GM21423 (cell line): Measurements from ENCODE around the gene ANAPC2.

ENCODE experiments used
- ATAC-seq: cut with Tn5 transposase; IDR thresholded peaks from one replicate; pipeline ENCODE4 v1.9.1; 2021; ENCODE audit warnings: mild to moderate bottlenecking, moderate library complexity; ENCODE audit not compliant: unreplicated experiment

The ANAPC2 gene

DNA sequence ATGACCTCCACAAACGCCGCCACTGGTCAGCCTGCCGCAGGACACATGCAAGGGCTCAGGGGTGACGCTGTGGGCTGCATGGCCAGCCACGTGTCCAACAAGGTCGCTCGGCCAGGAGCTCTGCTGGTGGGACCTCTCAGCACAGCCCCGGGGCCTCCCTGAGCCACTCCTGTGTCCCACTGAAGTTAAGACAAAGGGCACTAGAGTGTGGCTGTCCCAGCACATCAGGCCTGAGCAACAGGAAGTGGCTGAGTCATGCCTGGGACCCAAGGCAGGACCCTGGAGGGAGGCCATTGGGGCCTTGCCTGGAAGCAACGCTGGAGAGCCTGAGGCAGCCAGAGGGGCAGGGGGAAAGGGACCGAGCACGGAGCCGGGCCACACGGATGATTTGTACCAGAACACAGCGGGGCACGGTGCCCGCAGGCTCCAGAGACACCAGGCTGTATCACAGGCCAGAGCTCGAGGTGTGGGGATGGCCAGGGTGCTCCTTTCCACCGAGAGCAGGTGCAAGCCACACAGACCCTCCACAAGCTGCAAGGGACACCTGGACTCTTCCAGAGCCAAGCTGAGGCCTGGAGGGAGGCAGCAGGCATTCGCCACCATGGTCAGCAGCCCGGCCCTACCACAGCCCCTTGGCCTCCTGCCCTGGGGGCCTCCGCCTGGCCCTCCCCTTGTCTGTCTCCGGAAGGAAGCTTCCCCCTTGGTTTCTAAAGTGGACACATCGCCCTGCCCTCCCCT is 10.0 kb downstream of the ANAPC2 start:
- ATAC-seq, result no peak

DNA sequence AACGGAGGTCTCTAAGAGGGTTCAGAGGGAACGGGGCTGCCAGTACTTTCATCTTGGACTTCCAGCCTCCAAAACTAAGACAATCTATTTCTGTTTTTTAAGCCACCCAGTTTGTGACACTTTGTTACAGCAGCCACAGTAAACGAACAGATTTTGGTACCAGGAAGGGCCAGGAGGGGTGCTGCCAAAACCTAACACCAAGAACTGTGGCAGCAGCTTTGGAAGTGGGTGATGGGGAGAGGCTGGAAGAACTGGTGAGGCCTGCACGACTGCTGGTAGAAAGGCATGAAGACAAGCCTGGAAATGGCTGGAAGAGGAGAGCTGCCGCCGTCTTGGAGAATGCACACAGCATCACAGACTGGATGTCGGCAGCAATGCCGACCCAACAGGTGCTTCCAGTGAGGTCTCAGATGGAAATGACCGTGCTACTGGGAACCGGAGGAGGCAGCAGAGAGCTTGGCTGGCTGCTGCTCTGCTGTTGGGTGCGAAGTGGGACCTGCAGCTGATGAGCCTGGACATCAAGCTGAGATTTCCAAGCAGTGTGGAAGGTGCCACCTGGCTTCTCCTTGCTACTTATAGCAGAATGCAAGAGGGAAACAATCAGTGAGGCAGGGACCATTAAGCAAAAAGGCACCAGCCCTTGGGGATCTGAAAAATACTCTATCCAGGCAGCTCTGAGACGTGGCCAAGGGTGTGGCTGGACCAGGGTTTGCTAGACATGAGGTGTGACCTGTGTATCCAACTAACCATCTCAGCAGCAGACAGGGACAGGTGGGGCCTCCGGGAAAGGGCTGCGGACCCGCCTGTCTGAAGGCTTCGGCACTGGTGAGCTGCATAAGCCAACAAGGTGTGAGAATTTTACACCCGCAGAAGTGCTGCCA is 11.8 kb downstream of the ANAPC2 start:
- no peak for ATAC-seq

DNA sequence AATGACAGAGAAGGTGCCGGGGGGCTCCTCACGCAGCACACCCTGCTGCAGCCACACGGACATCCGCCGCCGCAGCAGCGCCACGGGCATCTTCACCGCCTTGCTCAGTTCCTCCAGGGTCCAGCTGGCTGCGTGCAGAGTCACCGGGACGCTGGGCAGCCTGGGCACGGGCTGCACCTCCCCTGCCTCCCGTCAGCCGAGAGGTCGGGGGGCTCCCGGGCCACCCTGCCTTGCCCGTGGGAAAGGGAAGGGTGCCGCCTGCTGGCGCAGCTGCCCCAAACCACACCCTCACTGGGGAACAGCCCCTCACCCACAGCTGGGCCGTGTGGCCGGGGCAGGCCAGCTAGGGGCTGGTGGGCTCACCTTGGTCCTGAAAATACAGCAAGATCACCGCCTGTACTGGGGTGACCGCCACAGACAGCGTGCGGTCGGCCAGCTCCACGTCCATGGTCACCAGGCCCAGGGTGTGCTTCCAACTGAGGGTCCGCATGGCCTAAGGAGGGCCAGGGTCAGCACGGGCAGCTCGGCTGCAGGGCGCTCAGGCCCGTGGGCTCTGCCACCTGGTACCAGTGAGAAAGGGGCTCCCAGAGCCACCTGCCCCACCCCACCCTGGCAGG is 12.9 kb downstream of the ANAPC2 start:
- ATAC-seq, result no peak

DNA sequence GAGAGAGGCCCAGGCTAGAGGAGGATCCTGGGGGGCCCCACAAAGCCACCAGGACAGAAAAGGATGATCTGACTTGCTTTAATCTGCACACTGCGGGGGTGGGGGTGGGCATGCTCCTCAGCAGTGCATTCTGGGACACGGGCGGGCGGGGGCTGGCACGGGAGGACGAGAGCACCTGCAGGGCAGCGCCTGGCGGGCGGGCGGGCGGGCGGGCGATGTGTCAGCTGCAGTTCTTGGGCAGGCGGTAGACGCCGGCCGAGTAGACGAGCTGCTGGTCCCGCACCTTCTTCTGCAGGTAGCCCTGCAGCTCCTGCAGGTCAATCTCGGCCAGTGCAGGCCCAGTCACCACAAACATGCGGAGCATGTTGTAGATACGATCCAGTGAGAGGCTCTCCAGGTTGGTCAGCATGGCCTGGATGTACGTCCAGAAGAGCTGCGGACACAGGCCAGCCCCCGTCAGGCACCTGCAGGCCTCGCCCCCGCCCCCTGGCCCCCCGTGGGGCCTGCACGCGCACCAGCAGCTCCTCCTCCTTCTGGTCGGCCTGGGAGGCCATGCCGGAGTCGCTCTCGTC is 13.6 kb downstream of the ANAPC2 start:
- no peak for ATAC-seq

DNA sequence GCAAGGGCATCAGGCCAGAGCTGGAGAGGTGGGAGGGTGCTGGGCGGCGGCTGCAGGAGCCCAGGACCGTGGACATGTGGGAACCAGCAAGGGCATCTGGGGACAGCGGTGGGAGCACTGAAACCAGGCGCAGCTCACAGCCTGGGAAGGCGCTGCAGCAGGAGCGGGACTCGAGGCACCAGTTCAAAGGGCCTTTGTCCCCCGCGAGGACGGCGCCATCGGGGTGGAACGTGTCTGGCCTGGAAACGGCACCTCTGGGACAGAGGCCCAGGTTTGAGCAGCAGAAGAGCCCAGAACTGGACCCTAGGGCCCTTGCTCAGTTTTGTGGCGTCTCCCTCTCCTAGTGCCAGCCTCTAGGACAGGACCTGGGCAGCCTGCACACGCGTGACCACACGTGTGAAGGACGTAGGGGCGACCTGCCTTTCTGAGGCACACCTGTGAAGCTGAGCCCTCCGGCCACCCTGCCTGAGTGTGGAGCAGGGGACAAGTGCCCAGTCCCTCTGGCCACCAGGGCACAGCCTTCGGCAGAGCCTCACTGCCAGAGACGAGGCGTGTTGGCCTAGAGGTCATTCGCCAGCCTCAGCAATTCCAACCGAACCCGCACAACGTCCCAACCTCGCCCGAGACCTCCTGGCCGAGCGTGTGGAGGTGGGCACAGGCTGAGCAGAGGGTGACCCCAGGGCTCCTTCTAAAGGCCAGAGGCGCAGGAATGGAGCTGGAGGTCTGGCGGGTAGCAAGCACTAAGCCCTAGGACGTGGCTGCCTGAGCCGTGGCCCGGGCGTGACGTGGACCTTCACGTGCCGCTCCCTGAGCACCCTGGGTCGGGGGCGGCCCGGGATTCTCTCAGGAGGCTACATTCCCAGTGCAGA is 14.3 kb downstream of the ANAPC2 start:
- ATAC-seq, result no peak

DNA sequence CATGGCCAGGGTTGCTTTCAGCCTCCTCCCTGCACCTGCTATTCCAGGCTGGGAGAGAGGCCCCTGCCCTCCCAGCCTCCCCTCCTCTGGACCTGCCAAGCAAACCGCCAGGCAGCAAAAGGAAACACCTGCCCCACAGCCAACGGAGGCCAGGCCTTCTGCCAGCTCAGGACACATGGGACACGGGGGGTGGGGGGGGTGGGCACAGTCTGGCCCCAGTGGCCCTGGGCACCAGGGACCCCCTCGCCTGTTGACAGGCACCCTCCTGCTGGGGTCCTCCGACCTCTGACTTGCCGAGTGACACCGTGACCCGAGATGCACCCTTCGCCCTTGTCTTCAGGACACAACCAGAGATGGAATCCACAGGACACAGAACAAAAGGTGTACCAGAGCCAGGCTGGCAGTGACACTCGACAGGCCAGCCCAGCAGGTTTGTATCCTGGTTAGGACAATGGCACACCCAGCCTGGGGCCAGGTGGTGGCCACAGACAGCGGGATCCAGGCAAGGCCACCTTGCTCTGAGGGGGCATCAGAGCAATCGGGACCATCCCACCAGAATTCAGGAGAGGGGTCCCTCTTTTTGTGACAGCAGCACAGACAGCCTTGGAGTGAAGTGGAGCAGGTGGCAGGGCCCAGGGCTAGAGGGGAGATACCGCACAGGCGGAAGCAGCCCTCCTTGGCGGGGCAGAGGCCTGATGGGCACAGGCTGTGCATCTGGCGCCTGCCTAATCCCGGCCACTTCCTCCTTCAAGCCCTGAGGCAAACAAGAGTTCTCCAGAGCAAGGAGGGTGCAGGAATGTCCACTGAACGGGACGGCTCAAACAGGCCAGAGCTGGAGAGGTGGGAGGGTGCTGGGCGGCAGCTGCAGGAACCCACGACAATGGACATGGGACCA is 15.2 kb downstream of the ANAPC2 start:
- ATAC-seq, result no peak

DNA sequence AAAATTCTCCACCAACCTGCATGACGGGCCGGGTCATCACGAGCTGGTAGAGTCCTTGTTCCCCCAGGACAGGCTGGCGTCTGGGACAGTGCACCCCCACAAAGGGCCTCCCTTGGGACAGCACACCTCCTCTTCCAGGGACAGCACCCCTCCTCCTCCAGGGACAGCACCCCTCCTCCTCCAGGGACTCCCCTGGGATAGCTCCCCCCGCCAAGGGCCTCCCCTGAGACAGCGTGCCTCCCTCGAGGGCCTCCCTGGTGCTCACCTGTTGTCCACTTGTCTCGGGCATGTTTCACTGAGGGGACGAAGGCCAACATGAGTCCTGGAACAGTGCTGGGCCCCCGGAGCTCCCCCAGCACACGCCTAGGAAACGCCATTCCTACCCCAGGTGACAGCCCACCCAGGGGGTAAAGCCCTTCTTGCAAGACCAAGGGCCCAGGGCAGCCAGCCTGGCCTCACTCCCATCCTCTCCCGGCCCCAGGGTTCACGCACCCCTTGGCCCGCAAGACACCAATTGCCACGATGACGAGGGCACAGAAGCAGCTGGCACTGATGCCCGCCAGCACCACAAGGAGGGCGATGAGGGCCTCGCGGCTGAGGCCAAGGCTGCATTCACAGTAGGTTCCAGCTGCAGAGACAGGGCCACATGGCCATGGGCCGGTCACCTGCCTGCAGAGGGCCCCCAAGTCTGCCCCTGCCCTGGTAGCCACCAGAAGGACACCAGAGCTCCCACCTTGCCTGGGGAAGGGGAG is 17.0 kb downstream of the ANAPC2 start:
- no peak for ATAC-seq

DNA sequence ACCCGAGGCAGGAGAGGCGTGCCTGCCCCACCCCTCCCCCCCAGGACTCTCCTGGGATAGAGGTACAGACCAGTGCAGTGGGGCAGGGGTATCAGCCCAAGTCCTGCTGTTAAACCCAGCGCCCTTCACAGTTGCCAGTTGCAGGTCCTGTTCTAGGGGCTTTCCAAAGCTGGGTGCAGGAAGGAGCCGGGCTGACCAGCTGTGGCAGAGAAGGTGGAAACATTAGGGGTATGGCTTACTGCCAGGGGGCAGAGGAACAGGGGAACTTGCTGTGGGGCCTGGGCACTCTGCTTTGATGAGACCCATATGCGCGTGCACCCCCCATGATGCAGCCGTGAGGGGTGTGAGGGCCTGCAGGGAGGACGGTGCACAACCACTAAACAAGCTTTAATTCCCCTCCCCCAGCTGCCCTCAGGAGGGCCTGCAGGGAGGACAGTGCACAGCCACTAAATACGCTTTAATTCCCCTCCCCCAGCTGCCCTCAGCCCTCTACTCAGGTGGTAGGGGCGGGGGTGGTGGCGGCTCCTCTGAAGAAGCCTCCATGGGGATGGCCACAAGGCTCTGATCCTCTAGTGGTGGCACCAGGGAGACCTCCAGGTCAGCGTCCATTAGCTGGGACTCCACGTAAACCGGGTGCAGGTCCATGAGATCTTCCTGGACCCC is 17.7 kb downstream of the ANAPC2 start:
- no peak for ATAC-seq

DNA sequence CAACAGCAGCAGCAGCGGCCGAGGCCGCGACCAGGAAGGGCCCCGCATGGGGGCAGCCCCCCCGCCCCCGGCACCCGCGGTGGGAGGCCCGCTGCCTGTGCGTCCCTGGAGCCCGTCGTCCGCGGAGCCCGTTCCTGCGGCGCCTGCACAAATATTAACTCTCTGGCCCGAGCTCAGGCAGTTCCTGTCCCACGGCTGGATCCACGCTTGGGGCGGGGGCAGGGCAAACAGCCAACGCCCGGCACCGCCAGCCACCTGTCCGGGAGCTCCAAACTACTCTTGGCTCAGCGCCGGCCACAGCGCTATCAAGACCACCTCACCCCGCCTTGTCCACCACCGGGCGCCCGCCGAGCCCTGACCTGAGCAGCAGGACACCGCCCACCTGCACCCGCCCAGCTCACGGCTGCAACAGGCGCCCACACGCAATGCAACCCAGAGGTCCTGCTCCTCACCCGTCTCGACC is 18.4 kb downstream of the ANAPC2 start, which contains the start of gene LRRC26:
LRRC26 (minus strand) TSS at position 156 of the 463 bp plus-strand sequence; CDS start at position 48, 108 bp downstream.
- ATAC-seq, result no peak

DNA sequence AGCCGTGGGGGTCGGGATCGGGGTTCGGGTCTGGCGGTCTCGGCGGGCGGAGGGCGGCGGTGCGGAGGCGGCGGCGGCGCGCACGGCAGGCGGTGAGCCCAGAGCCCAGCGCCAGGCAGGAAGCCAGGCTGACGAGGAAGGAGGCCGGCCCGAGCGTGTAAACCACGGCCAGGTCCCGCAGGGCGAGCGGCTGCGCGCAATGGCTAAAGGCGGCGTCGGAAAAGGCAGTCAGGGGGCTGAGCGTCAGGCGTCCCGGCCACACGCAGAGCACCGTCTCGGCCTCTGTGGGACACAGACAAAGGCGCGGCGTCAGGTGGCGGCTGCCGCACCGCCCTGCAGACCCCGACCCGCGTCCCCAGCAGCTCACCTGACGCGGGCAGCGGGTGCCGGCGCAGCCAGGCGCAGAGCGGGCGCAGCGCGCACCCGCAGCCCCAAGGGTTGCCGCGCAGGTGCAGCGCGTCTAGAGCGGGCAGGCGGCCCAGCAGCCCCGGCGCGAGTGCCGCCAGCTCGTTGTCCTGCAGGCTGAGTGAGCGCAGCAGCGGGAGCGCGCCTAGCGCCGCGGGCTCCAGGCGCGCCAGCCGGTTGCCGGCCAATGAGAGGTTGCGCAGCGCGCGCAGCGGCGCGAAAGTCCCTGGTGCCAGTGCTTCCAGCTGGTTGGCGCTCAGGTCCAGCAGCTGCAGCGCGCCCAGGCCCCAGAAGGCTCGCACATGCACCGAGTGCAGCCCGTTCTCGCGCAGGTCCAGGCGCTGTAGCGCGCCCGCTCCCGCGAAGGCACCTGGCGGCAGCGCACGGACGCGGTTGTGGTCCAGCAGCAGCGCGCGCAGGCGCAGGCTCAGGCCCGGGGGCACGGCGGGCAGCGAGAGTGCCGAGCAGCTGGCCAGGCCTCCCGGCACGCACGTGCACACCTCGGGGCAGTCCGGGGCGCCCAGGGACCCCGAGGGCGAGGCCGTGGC is 19.2 kb downstream of the ANAPC2 start:
- ATAC-seq, result no peak

DNA sequence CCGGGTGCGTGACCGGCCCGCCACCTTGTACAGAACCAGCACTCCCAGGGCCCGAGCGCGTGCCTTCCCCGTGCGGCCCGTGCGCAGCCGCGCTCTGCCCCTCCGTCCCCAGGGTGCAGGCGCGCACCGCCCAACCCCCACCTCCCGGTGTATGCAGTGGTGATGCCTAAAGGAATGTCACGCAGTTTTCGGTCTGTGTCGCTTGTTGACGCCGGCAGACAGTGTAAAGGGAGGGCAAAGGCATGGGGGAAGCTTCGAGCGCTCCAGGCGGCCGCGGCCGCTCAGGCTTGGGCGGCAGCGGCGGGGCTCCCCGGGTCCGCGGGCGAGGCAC is 19.8 kb downstream of the ANAPC2 start:
- ATAC-seq, result no peak

DNA sequence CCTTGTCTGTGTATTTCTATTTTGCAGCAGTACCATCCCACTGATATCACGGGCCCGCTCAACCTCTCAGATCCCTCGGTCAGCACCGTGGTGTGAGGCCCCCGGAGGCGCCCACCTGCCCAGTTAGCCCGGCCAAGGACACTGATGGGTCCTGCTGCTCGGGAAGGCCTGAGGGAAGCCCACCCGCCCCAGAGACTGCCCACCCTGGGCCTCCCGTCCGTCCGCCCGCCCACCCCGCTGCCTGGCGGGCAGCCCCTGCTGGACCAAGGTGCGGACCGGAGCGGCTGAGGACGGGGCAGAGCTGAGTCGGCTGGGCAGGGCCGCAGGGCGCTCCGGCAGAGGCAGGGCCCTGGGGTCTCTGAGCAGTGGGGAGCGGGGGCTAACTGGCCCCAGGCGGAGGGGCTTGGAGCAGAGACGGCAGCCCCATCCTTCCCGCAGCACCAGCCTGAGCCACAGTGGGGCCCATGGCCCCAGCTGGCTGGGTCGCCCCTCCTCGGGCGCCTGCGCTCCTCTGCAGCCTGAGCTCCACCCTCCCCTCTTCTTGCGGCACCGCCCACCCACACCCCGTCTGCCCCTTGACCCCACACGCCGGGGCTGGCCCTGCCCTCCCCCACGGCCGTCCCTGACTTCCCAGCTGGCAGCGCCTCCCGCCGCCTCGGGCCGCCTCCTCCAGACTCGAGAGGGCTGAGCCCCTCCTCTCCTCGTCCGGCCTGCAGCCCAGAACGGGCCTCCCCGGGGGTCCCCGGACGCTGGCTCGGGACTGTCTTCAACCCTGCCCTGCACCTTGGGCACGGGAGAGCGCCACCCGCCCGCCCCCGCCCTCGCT is 20.4 kb downstream of the ANAPC2 start:
- no peak for ATAC-seq

DNA sequence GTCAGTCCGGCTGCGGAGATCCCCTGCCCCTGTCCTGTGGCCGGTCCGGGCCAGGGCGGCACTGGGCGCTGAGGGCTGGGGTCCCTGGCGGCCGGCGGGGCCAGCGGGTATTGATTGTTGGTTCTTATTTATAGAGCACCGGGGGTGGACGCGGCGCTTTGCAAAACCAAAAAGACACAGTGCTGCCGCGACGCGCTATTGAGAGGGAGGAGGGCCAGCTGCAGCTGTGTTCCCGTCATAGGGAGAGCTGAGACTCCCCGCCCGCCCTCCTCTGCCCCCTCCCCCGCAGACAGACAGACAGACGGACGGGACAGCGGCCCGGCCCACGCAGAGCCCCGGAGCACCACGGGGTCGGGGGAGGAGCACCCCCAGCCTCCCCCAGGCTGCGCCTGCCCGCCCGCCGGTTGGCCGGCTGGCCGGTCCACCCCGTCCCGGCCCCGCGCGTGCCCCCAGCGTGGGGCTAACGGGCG is 21.0 kb downstream of the ANAPC2 start:
- no peak for ATAC-seq

DNA sequence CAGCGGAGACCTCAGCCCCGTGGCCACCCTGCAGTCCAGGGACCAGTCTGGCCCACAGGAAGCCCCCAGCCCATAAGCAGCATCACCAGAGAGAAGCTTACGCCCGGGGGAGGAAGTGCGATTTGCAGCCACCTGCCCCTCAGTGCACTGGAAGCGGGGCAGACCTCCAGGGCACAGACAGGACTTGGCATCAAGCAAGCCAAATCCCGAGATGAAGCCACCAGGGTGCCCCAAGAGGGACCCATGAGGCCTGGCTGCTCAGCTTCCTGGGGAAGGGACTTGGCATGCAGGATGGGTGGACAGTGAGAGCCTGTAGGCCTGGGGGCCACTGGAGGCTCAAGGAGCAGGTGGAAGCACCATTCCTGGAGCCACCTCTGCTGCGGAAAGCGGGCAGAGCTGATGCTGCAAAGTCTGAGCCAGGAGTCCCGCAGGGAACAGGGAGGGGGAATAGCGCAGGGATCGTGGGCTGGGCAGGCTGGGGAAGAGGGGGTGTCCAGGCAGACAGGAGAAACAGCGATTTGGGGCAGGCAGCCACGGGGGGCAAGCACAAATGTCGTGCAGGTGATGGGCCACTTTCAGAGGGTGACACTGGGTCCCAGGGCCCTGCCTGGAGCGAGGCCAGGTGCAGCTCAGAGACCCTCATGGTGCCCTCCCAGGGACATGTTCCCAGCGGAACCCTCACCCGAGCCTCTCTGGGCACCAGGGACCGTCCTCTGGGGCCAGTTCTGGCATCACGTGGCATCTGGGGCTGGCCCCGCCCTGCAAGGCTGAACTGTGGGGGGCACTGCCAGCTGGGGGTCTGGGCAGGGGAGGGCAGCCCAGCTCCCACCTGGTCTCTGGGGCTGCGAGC is 21.8 kb downstream of the ANAPC2 start:
- ATAC-seq, result no peak

DNA sequence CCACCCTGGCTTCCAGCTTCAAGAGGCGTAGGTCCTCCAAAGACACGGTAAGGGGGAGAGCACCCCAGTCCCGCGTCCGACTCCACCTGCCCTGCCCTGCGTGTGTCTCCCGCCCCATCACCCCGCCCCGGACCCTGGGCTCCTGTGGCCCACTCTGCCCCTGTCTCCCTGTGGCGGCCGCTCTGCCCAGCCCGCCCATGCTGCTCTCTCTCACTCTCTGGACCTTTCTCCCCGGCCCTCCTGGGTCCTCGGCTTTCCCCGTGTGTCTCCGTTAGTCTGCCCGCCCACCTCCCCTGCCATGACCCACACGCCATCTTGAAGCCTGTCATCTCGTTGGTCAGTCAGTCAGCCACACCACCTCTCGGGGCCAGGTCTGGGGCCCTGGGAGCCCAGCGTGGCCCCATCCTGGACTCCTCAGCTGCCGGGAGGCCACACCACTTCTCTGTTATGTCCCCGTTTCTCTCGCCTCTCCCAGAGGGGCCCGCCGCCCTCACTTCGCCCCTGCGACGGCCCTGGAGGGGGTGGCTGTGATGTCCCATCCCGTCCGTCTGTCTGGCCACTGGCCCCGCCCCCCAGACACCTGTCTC is 23.0 kb downstream of the ANAPC2 start:
- ATAC-seq, result no peak
